ENCODE results near the gene TGFBR2. TPM values are rescaled to one million over a fixed set of nuclear protein-coding genes. Genes with fewer than 3 reads are reported as not detected.

Gene TGFBR2
- total RNA-seq, 2 experiments from 2014 or later: 47.3 to 50.5 TPM

DNA sequence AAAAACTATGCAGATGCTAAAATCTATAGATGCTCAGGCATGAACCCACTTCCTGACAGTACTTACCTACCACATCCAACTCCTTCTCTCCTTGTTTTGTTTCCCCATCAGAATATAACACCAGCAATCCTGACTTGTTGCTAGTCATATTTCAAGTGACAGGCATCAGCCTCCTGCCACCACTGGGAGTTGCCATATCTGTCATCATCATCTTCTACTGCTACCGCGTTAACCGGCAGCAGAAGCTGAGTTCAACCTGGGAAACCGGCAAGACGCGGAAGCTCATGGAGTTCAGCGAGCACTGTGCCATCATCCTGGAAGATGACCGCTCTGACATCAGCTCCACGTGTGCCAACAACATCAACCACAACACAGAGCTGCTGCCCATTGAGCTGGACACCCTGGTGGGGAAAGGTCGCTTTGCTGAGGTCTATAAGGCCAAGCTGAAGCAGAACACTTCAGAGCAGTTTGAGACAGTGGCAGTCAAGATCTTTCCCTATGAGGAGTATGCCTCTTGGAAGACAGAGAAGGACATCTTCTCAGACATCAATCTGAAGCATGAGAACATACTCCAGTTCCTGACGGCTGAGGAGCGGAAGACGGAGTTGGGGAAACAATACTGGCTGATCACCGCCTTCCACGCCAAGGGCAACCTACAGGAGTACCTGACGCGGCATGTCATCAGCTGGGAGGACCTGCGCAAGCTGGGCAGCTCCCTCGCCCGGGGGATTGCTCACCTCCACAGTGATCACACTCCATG is 65.3 kb downstream of the TGFBR2 start:
- no peak for DNase-seq
- Mint-ChIP-seq H3K27me3 (no peaks in the 10 kb centered on the region), H3K9me3 (ENCODE audit: low read depth) (no peaks in the 10 kb centered on the region), H3K27ac (no peak overlapping the region), H3K36me3 (peaks cover 80% of the 10 kb centered on the region), H3K4me1 (peaks cover 64% of the 10 kb centered on the region), H3K4me3 (no peak overlapping the region)
- ATAC-seq: no peak
- CTCF ChIA-PET: no interaction called here

DNA sequence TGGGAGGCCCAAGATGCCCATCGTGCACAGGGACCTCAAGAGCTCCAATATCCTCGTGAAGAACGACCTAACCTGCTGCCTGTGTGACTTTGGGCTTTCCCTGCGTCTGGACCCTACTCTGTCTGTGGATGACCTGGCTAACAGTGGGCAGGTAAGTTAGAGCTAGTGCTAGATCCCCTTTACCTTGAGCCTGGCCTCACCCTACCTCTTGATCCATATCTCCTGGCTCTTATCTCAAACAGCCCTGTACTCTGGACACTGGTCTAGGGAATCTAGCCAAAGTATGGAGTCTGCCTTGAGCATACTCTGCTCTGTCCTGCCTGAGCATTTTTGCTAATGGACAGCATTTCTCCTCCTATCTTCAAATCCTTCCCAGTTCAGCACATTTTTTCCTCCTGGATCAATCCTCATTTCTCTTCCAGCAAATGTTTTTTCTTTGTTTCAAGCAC is 65.9 kb downstream of the TGFBR2 start:
- H3K4me3 Mint-ChIP-seq: no peak overlapping the region
- no peaks in the 10 kb centered on the region for H3K9me3 Mint-ChIP-seq (ENCODE audit: low read depth)
- DNase-seq: no peak
- CTCF ChIA-PET: no interaction called here
- no peaks in the 10 kb centered on the region for H3K27me3 Mint-ChIP-seq
- peaks cover 64% of the 10 kb centered on the region for H3K4me1 Mint-ChIP-seq
- H3K36me3 Mint-ChIP-seq: peaks cover 86% of the 10 kb centered on the region
- H3K27ac Mint-ChIP-seq: no peak overlapping the region
- ATAC-seq: no peak

- no peaks in the 10 kb centered on the region for H3K9me3 Mint-ChIP-seq (ENCODE audit: low read depth)
- no peaks in the 10 kb centered on the region for H3K27me3 Mint-ChIP-seq
- peak overlapping the region; percentile 20 for H3K27ac Mint-ChIP-seq
- ATAC-seq (no peak), DNase-seq (no peak)
- CTCF ChIA-PET: no interaction called here
- no peak overlapping the region for H3K4me3 Mint-ChIP-seq
- H3K36me3 Mint-ChIP-seq: peaks cover 91% of the 10 kb centered on the region
- H3K4me1 Mint-ChIP-seq: peaks cover 62% of the 10 kb centered on the region
Measured at GRCh38 chr3:30672959-30673358, 66.6 kb downstream of the TGFBR2 start.

- CTCF ChIA-PET: interaction anchor here (0.6 kb wide), 1 partner anchor 21 kb away, joined by 6 read pairs; no protein-coding TSS in a partner anchor
- ATAC-seq (no peak), DNase-seq (no peak)
- peaks cover 56% of the 10 kb centered on the region for H3K4me1 Mint-ChIP-seq
- peaks cover 88% of the 10 kb centered on the region for H3K36me3 Mint-ChIP-seq
- H3K27me3 Mint-ChIP-seq: no peaks in the 10 kb centered on the region
- no peak overlapping the region for H3K27ac Mint-ChIP-seq
- no peak overlapping the region for H3K4me3 Mint-ChIP-seq
- H3K9me3 Mint-ChIP-seq (ENCODE audit: low read depth): no peaks in the 10 kb centered on the region
Measured at GRCh38 chr3:30673425-30674341, 67.3 kb downstream of the TGFBR2 start.

- Mint-ChIP-seq H3K36me3 (peaks cover 84% of the 10 kb centered on the region), H3K4me1 (peaks cover 55% of the 10 kb centered on the region), H3K27ac (no peak overlapping the region), H3K27me3 (no peaks in the 10 kb centered on the region), H3K4me3 (no peak overlapping the region), H3K9me3 (ENCODE audit: low read depth) (no peaks in the 10 kb centered on the region)
- DNase-seq: no peak
- no peak for ATAC-seq
- CTCF ChIA-PET: no interaction called here
Measured at GRCh38 chr3:30675006-30675405, 68.6 kb downstream of the TGFBR2 start.

DNA sequence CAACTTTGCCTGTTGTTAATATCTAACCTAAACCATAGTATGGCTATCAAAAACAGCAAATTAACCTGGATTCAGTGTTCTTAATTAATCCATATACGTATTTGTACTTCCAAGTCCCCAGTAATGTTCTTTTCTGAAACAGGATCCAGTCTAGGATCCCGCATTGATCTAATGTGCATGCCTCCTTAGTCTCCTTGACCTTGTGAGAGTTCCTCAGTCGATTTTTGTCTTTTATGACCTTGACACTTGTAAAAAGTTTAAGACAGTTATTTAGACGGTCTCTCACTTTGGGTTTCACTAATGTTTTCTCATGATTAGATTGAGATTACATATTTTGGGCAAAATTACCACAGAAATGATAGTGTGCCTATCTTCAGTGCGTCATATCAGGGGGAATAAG is 69.4 kb downstream of the TGFBR2 start:
- no peaks in the 10 kb centered on the region for H3K27me3 Mint-ChIP-seq
- H3K36me3 Mint-ChIP-seq: peaks cover 84% of the 10 kb centered on the region
- no peak for ATAC-seq
- no peaks in the 10 kb centered on the region for H3K9me3 Mint-ChIP-seq (ENCODE audit: low read depth)
- H3K27ac Mint-ChIP-seq: peak overlapping the region; percentile 15
- DNase-seq: no peak
- peaks cover 56% of the 10 kb centered on the region for H3K4me1 Mint-ChIP-seq
- H3K4me3 Mint-ChIP-seq: no peak overlapping the region
- CTCF ChIA-PET: no interaction called here

DNA sequence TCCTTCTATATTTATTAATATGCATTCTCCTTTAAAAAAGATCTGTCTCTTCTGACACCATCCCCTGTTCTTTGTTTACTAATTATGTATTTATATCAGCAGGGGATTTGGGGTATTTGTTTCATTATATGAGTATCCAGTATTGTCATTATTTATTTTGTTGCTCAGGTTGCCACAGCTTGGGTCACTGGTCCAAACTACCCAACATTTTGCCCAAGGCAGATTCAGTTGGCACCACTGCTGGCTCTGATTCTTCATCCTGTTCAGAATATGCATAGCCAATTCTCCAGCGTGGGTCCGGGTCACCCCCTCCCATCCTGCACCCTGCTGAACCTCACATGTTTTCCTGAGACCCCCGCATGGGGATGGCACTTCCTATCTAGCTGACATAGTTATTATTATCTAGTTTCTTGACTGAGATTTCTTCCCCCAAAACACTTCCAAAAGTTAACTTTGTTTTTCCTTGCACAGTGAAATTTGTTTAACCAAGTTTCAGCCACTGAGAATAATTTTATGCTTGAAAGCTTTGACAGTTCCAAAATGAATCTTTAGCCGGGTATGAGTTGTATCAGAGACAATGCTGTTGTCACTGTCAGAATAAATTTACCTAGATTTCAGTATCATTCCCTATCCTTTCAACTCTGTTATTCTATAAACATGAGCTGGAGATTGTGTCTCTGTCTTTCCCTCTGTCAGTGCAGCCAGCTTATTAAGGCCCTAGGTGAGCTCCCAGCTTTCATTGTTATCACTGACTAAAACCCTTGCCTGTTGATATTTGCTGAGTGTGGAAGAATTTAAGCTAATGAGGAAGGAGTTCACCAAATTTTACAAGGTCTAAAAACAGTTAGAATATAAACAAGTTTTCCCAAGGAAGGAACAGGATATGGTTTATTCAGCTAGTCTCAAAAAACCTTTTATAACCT is 70.3 kb downstream of the TGFBR2 start:
- no peak for DNase-seq
- Mint-ChIP-seq H3K4me1 (peaks cover 61% of the 10 kb centered on the region), H3K27me3 (no peaks in the 10 kb centered on the region), H3K4me3 (no peak overlapping the region), H3K36me3 (peaks cover 84% of the 10 kb centered on the region), H3K9me3 (ENCODE audit: low read depth) (no peaks in the 10 kb centered on the region), H3K27ac (peak overlapping the region; percentile 10)
- ATAC-seq: no peak
- CTCF ChIA-PET: interaction anchor here (1.3 kb wide), 1 partner anchor 17 kb away, joined by 4 read pairs; no protein-coding TSS in a partner anchor

DNA sequence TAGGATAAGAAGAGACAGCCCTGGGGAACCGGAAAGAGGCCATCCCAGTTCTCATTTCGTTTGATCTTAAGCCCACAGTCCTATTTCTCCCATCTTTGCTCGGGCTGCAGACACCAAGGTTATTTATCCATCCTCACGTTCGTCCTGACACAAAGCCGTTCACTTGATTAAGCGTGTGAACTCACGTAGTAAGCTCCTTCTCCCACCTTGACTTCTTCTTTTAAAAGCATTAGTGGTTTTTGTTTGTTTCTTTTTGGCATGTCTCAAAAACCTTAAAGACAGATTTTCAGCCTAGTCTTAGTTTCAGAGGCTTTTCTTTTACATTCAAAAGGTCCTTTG is 70.9 kb downstream of the TGFBR2 start:
- no peak overlapping the region for H3K27ac Mint-ChIP-seq
- H3K27me3 Mint-ChIP-seq: no peaks in the 10 kb centered on the region
- CTCF ChIA-PET: interaction anchor here (1.3 to 2.1 kb wide), 2 partner anchors 16 to 29 kb away, joined by 4 to 5 read pairs; no protein-coding TSS in a partner anchor
- H3K4me3 Mint-ChIP-seq: no peak overlapping the region
- H3K9me3 Mint-ChIP-seq (ENCODE audit: low read depth): no peaks in the 10 kb centered on the region
- ATAC-seq (no peak), DNase-seq (no peak)
- H3K36me3 Mint-ChIP-seq: peaks cover 83% of the 10 kb centered on the region
- H3K4me1 Mint-ChIP-seq: peaks cover 65% of the 10 kb centered on the region

DNA sequence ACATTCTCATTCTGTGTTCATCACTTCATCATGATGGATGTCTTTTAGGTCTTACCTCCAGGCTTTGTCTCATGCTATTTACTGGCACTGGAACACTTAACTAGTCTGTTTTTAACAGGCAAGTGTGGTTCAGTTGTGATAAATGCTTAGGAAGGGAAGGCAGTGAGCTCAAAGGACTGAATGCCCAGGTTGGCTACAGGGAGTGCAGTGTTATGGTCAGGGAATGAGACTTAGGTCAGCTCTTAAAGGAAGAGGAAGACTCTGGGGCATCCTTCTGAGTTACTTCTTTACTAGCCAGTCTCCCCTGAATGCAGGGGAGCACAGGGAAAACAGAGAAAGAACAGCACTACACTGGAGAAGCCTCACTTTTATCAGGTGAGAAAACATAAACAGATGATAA is 72.6 kb downstream of the TGFBR2 start:
- CTCF ChIA-PET: interaction anchor here (0.9 to 2.1 kb wide), 3 partner anchors 10 to 31 kb away, joined by 3 to 5 read pairs (median 3); no protein-coding TSS in a partner anchor
- no peaks in the 10 kb centered on the region for H3K9me3 Mint-ChIP-seq (ENCODE audit: low read depth)
- no peak overlapping the region for H3K4me3 Mint-ChIP-seq
- H3K27ac Mint-ChIP-seq: peak overlapping the region; percentile 33
- H3K36me3 Mint-ChIP-seq: peaks cover 81% of the 10 kb centered on the region
- no peaks in the 10 kb centered on the region for H3K27me3 Mint-ChIP-seq
- DNase-seq: no peak
- no peak for ATAC-seq
- peaks cover 64% of the 10 kb centered on the region for H3K4me1 Mint-ChIP-seq

GRCh38 chr3:30680789-30681648 is 74.6 kb downstream of the TGFBR2 start:
- CTCF ChIA-PET: no interaction called here
- no peaks in the 10 kb centered on the region for H3K27me3 Mint-ChIP-seq
- no peaks in the 10 kb centered on the region for H3K9me3 Mint-ChIP-seq (ENCODE audit: low read depth)
- H3K27ac Mint-ChIP-seq: peak overlapping the region; percentile 54
- DNase-seq (no peak), ATAC-seq (no peak)
- H3K4me1 Mint-ChIP-seq: peaks cover 62% of the 10 kb centered on the region
- H3K36me3 Mint-ChIP-seq: peaks cover 74% of the 10 kb centered on the region
- H3K4me3 Mint-ChIP-seq: no peak overlapping the region

DNA sequence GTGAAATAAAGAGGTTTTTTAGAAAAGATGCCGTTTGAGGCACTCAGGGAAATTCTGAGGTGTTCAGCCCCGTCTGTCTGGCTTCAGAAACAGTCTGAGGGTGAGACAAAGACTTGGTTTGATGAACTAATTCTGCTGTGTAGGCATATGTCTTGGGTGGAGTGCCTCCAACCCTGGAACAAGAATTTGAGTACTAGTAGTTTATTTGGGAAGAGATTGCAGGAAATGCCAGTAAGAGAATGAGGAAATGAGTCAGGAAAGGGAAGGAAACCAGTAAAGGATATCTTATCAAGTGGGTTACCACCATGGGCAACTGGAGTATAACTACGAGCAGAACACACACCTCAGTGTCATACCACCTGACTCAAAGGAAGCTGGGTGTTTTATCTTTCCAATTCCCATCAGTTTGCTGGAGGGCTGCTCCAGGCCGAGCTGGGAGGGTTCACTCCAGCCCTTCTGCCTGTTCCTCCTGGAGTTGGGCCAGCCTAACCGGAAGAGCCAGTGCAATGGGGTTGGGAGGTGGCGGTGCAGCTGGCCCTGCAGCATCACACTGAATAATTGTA is 75.3 kb downstream of the TGFBR2 start:
- Mint-ChIP-seq H3K9me3 (ENCODE audit: low read depth) (no peaks in the 10 kb centered on the region), H3K27ac (peak overlapping the region; percentile 54), H3K27me3 (no peaks in the 10 kb centered on the region), H3K36me3 (peaks cover 72% of the 10 kb centered on the region), H3K4me1 (peaks cover 62% of the 10 kb centered on the region), H3K4me3 (no peak overlapping the region)
- peak; percentile 48 for ATAC-seq
- no peak for DNase-seq
- CTCF ChIA-PET: interaction anchor here (0.9 to 1.2 kb wide), 2 partner anchors 12 to 46 kb away, joined by 3 read pairs; no protein-coding TSS in a partner anchor
